Mucosa of rectum (tissue), 2 donors: ENCODE data around the gene PTPRK.
"Not testable (repeated sequence)": the region's sequence is repeated elsewhere in the genome, so short reads cannot be mapped to it uniquely, and the experiment has no call there.

Experiments
- H3K27ac ChIP-seq, 2 donors: one replicate each; pipeline ENCODE4 v1.7.0; 2013; ENCODE audit warnings: inconsistent platforms in 2 of 2, low read depth in 2 of 2, low read length in 2 of 2
- H3K27me3 ChIP-seq, 2 donors: one replicate each; pipeline ENCODE4 v1.7.0; 2013; ENCODE audit warnings: low read length in 2 of 2; ENCODE audit not compliant: control insufficient read depth in 2 of 2, insufficient read depth in 2 of 2
- H3K36me3 ChIP-seq, 2 donors: one replicate each; pipeline ENCODE4 v1.7.0; 2013; ENCODE audit warnings: low read length in 2 of 2; ENCODE audit not compliant: control insufficient read depth in 2 of 2, insufficient read depth in 2 of 2
- H3K4me1 ChIP-seq, 2 donors: one replicate each; pipeline ENCODE4 v1.7.0; 2013; ENCODE audit warnings: low read length in 2 of 2, mild to moderate bottlenecking in 1 of 2; ENCODE audit not compliant: control insufficient read depth in 2 of 2, insufficient read depth in 2 of 2
- H3K4me3 ChIP-seq, 2 donors: one replicate each; pipeline ENCODE4 v1.7.0; 2013; ENCODE audit warnings: low read length in 2 of 2
- H3K9ac ChIP-seq, 2 donors: one replicate each; pipeline ENCODE4 v1.7.0; 2013; ENCODE audit warnings: low read length in 2 of 2, low read depth in 1 of 2, mild to moderate bottlenecking in 1 of 2
- H3K9me3 ChIP-seq, 2 donors: one replicate each; pipeline ENCODE4 v1.7.0; 2013; ENCODE audit warnings: low read length in 2 of 2; ENCODE audit not compliant: control insufficient read depth in 2 of 2
- donor health status: healthy.
- donor health status: Normal muscosa, but diverticular disease.

PTPRK gene

DNA sequence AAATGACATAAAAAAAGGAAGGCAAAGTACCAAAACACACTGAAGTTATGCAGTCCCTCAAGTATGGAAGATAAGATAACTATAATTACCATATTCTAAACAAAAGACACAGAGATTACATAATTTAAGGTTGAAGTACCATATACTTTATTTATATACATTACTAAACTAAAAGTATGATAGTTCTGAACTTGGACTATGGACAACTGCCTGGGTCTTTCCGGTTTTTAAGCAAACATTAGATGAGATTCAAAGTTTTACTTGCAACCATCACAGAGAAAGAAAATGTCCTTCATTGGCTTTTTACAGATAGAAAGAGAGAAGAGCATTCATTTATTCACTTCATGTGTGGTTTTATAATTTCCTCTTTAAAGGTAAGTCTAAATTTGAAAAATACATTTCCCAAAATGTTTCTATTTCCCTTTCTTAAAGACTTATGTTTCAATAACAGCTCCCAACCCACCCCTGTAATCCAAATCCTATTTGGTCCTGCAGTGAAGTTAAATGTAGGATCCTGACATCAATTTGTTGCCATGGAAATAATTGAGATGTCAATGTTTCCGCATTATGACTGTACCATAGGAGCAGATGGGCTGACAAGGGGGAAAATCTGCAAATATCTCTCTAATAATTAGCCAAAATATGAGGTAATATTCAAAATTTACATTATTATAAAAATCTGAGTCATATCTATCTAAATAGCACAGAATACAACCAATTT lies 63.7 kb downstream of the PTPRK start:
- no peaks in the 10 kb centered on the region for H3K9me3 ChIP-seq
- H3K9ac ChIP-seq: no peak overlapping the region
- H3K4me3 ChIP-seq: no peak overlapping the region
- no peak overlapping the region for H3K27ac ChIP-seq
- peaks cover 0 to 2% of the 10 kb centered on the region in 2 donors for H3K4me1 ChIP-seq
- H3K27me3 ChIP-seq: no peaks in the 10 kb centered on the region
- no peaks in the 10 kb centered on the region for H3K36me3 ChIP-seq

DNA sequence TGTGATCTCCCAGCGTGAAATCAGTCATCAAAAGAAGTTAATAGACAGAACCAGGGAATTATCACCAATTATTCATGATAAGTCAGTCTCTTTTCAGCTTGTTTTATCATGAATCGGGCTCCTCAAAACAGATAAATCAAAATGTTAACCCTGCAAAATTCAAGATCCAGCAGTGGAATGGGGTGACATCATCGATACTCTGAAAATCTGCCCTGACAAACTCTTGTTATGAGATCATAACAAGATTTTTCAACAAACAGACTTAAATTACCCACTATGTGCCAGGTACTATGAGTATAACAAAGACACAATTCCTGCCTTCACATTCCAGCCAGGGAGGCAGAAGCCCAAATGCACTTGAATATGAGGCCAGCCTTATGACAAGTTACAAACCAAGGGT lies 64.4 kb downstream of the PTPRK start:
- Histone ChIP-seq H3K27me3 (no peaks in the 10 kb centered on the region), H3K9me3 (no peaks in the 10 kb centered on the region), H3K4me3 (no peak overlapping the region), H3K27ac (no peak overlapping the region), H3K36me3 (no peaks in the 10 kb centered on the region), H3K9ac (no peak overlapping the region), H3K4me1 (peaks cover 0 to 2% of the 10 kb centered on the region in 2 donors)

DNA sequence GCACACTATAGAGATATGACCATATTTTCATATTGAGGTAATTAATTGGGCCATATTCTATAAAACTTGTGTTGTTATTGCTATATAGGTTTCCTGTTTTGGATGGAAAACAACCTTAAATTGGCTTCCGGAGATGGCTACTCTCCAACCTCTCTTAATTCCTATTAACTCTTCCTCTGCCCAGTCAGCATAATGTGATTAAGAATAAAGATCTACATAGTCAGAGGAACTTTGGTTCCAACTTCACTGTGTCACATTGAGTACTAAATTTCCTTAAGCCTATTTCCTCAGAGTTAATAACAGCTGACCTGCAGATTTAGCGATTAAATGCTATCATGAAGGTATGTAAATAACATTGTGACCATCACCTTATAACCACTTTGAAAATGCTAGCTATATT lies 67.7 kb downstream of the PTPRK start:
- Histone ChIP-seq H3K4me3 (no peak overlapping the region), H3K36me3 (no peaks in the 10 kb centered on the region), H3K4me1 (peaks cover 0 to 2% of the 10 kb centered on the region in 2 donors), H3K9ac (no peak overlapping the region), H3K27ac (no peak overlapping the region), H3K27me3 (no peaks in the 10 kb centered on the region), H3K9me3 (no peaks in the 10 kb centered on the region)

GRCh38 chr6:128446497-128446896 lies 73.9 kb downstream of the PTPRK start:
- H3K9ac ChIP-seq: no peak overlapping the region
- no peaks in the 10 kb centered on the region for H3K9me3 ChIP-seq
- no peaks in the 10 kb centered on the region for H3K4me1 ChIP-seq
- no peaks in the 10 kb centered on the region for H3K36me3 ChIP-seq
- H3K27me3 ChIP-seq: no peaks in the 10 kb centered on the region
- H3K27ac ChIP-seq: no peak overlapping the region
- H3K4me3 ChIP-seq: no peak overlapping the region

- Histone ChIP-seq H3K9ac (no peak overlapping the region), H3K27me3 (no peaks in the 10 kb centered on the region), H3K27ac (no peak overlapping the region), H3K4me1 (no peaks in the 10 kb centered on the region), H3K4me3 (no peak overlapping the region), H3K9me3 (no peaks in the 10 kb centered on the region), H3K36me3 (no peaks in the 10 kb centered on the region)
Observed at GRCh38 chr6:128443553-128443952, 76.8 kb downstream of the PTPRK start.

DNA sequence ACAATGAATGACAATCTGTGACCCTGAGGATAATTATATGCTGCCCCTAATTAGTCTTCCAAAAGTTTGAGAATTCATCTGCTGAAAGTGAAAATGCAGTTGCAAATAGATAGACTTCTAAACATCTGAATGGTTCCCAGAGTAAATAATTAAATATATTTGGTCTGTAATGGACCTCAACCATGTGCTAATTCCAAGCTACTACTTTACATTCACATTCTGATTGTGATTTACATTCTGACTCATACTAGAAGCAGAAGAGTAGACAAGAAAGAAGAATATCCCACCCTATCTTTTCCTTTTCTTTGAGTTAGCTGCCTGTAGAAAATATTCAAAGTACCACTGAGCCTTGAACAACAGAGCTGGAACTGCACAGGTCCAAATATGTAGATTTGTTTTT lies 80.8 kb downstream of the PTPRK start:
- H3K27me3 ChIP-seq: no peaks in the 10 kb centered on the region
- H3K27ac ChIP-seq: no peak overlapping the region
- H3K4me3 ChIP-seq: no peak overlapping the region
- no peaks in the 10 kb centered on the region for H3K4me1 ChIP-seq
- H3K9ac ChIP-seq: no peak overlapping the region
- no peaks in the 10 kb centered on the region for H3K36me3 ChIP-seq
- H3K9me3 ChIP-seq: no peaks in the 10 kb centered on the region

DNA sequence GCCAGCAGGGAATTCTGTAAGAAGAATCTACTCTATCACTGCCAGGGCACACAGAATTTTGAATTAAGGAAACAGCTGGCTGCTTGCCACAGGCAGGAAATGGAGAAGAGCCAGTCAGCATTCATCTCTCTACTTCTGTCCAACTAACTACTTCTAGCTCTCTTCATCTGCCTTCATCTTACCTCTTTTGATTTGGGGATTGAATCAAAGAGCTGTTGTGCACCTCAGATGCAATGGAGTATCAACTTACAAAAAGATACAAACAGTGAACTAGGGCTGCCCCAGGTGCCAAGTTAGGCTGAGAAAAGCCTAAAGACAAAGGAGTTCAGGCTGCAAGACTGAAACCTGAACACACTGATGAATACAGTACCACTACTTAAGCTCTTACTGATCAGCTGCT lies 82.0 kb downstream of the PTPRK start:
- no peaks in the 10 kb centered on the region for H3K4me1 ChIP-seq
- H3K9me3 ChIP-seq: no peaks in the 10 kb centered on the region
- H3K36me3 ChIP-seq: no peaks in the 10 kb centered on the region
- H3K27me3 ChIP-seq: no peaks in the 10 kb centered on the region
- H3K27ac ChIP-seq: no peak overlapping the region
- H3K9ac ChIP-seq: no peak overlapping the region
- no peak overlapping the region for H3K4me3 ChIP-seq

GRCh38 chr6:128437685-128438084 lies 82.7 kb downstream of the PTPRK start:
- H3K27me3 ChIP-seq: no peaks in the 10 kb centered on the region
- H3K9me3 ChIP-seq: no peaks in the 10 kb centered on the region
- H3K4me3 ChIP-seq: no peak overlapping the region
- H3K4me1 ChIP-seq: no peaks in the 10 kb centered on the region
- no peaks in the 10 kb centered on the region for H3K36me3 ChIP-seq
- H3K27ac ChIP-seq: no peak overlapping the region
- no peak overlapping the region for H3K9ac ChIP-seq

GRCh38 chr6:128434752-128435151 lies 85.6 kb downstream of the PTPRK start:
- not testable (repeated sequence) for H3K4me1 ChIP-seq, H3K27ac ChIP-seq, H3K36me3 ChIP-seq, H3K4me3 ChIP-seq, H3K27me3 ChIP-seq, H3K9me3 ChIP-seq, H3K9ac ChIP-seq

- H3K27ac ChIP-seq: no peak overlapping the region
- no peak overlapping the region for H3K4me3 ChIP-seq
- H3K4me1 ChIP-seq: no peaks in the 10 kb centered on the region
- H3K36me3 ChIP-seq: no peaks in the 10 kb centered on the region
- H3K9ac ChIP-seq: no peak overlapping the region
- H3K9me3 ChIP-seq: no peaks in the 10 kb centered on the region
- H3K27me3 ChIP-seq: no peaks in the 10 kb centered on the region
Observed at GRCh38 chr6:128432394-128432793, 88.0 kb downstream of the PTPRK start.

- Histone ChIP-seq H3K4me3 (no peak overlapping the region), H3K4me1 (no peaks in the 10 kb centered on the region), H3K36me3 (no peaks in the 10 kb centered on the region), H3K27me3 (no peaks in the 10 kb centered on the region), H3K9ac (no peak overlapping the region), H3K9me3 (no peaks in the 10 kb centered on the region), H3K27ac (no peak overlapping the region)
Observed at GRCh38 chr6:128427139-128427538, 93.3 kb downstream of the PTPRK start.
